SU-DHL-6 (cell line): Measurements from ENCODE around the gene AGFG2.
"Not testable (repeated sequence)": the region's sequence is repeated elsewhere in the genome, so short reads cannot be mapped to it uniquely, and the experiment has no call there.

Source experiments
- EZH2phosphoT487 ChIP-seq: fragments of 200-600 bp; sonication (generic), shearing (Covaris generic); conservative IDR thresholded peaks from 2 replicates; pipeline ENCODE4 v1.6.1; 2018; ENCODE audit warnings: mild to moderate bottlenecking, antibody characterized with exemption, low read length, moderate library complexity, mixed read lengths
- TF ChIP-seq, protein P1 (sequence below): fragments of 200-600 bp; sonication (generic); IDR thresholded peaks from one replicate; pipeline ENCODE4 v1.5.1; 2017; ENCODE audit warnings: antibody characterized with exemption, mild to moderate bottlenecking, low read length, moderate library complexity; ENCODE audit not compliant: insufficient read depth, poor library complexity, severe bottlenecking

DNA sequence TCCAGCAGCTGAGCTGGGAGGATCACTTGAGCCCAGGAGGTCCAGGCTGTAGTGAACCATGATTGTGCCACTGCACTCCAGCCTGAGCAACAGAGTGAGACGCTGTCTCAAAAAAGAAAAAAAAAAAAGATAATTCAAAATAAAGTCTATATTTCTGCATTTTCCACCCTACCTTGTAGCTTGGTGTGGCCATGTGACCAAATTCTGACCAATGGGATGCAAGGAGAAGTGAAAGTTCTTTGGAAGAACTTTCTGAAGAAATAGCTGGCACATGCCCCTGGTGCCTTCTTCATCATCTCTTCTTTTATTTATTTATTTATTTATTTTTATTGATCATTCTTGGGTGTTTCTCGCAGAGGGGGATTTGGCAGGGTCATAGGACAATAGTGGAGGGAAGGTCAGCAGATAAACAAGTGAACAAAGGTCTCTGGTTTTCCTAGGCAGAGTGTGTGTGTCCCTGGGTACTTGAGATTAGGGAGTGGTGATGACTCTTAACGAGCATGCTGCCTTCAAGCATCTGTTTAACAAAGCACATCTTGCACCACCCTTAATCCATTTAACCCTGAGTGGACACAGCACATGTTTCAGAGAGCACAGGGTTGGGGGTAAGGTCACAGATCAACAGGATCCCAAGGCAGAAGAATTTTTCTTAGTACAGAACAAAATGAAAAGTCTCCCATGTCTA, 17.0 kb upstream of the AGFG2 start:
- TF ChIP-seq, protein P1, sequence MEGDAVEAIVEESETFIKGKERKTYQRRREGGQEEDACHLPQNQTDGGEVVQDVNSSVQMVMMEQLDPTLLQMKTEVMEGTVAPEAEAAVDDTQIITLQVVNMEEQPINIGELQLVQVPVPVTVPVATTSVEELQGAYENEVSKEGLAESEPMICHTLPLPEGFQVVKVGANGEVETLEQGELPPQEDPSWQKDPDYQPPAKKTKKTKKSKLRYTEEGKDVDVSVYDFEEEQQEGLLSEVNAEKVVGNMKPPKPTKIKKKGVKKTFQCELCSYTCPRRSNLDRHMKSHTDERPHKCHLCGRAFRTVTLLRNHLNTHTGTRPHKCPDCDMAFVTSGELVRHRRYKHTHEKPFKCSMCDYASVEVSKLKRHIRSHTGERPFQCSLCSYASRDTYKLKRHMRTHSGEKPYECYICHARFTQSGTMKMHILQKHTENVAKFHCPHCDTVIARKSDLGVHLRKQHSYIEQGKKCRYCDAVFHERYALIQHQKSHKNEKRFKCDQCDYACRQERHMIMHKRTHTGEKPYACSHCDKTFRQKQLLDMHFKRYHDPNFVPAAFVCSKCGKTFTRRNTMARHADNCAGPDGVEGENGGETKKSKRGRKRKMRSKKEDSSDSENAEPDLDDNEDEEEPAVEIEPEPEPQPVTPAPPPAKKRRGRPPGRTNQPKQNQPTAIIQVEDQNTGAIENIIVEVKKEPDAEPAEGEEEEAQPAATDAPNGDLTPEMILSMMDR, result not testable (repeated sequence)
- not testable (repeated sequence) for TF ChIP-seq EZH2phosphoT487
